WTC11 (cell line): ENCODE results near the gene CRELD1. TPM values are rescaled to one million over a fixed set of nuclear protein-coding genes. Genes with fewer than 3 reads are reported as not detected.
A peak's percentile ranks its signal among the peaks of the same experiment; 100 is the strongest.

ENCODE experiments used
- ATAC-seq: fragments of 200-7000 bp; cut with Tn5 transposase; 2 replicates; pipeline ENCODE4 v1.10.0; 2021; ENCODE audit warnings: mild to moderate bottlenecking, moderate library complexity
- CTCF ChIA-PET: fragments of 300-600 bp; sonication (Branson Sonifier 250); formaldehyde crosslinking; loops from one replicate; lab custom pipeline; 2021; ENCODE audit warnings: antibody characterized with exemption; lab: Charles Lee
- POLR2A ChIA-PET: fragments of 350-600 bp; sonication (Branson Sonifier 250); formaldehyde crosslinking; loops from one replicate; lab custom pipeline; 2021; ENCODE audit warnings: antibody characterized with exemption; lab: Charles Lee
- DNase-seq: peaks from one replicate; pipeline ENCODE4 v3.0.0; 2021; ENCODE audit warnings: low spot score
- H3K27ac Mint-ChIP-seq: 2 replicates; pipeline ENCODE4 v1.8.0; 2021; ENCODE audit warnings: mixed read lengths
- H3K27me3 Mint-ChIP-seq: 2 replicates; pipeline ENCODE4 v1.8.0; 2021; ENCODE audit warnings: low read depth, mild to moderate bottlenecking, moderate library complexity, mixed read lengths
- H3K36me3 Mint-ChIP-seq: 2 replicates; pipeline ENCODE4 v1.8.0; 2021; ENCODE audit warnings: mixed read lengths
- H3K4me1 Mint-ChIP-seq: 2 replicates; pipeline ENCODE4 v1.8.0; 2022; ENCODE audit warnings: mixed read lengths
- H3K4me3 Mint-ChIP-seq: 2 replicates; pipeline ENCODE4 v1.8.0; 2021; ENCODE audit warnings: mild to moderate bottlenecking, moderate library complexity, mixed read lengths
- H3K9me3 Mint-ChIP-seq: 2 replicates; pipeline ENCODE4 v1.8.0; 2021; ENCODE audit warnings: mixed read lengths
- AFF4 ChIP-seq: sonication (generic); formaldehyde crosslinking; IDR thresholded peaks from 2 replicates; pipeline ENCODE4 v1.8.1; 2023; ENCODE audit warnings: mild to moderate bottlenecking, missing genetic modification reagents, borderline replicate concordance
- ATF1 ChIP-seq: sonication (generic); formaldehyde crosslinking; IDR thresholded peaks from 2 replicates; pipeline ENCODE4 v1.8.1; 2023; ENCODE audit warnings: mild to moderate bottlenecking, moderate library complexity, missing genetic modification reagents
- ATF3 ChIP-seq: sonication (generic); formaldehyde crosslinking; conservative IDR thresholded peaks from 2 replicates; pipeline ENCODE4 v1.8.1; 2022; ENCODE audit warnings: mild to moderate bottlenecking, missing genetic modification reagents
- E2F1 ChIP-seq: sonication (generic); formaldehyde crosslinking; IDR thresholded peaks from 2 replicates; pipeline ENCODE4 v1.8.0; 2022; ENCODE audit warnings: mild to moderate bottlenecking, missing genetic modification reagents
- E2F4 ChIP-seq: sonication (generic); formaldehyde crosslinking; IDR thresholded peaks from 2 replicates; pipeline ENCODE4 v1.8.1; 2022; ENCODE audit warnings: low read depth, mild to moderate bottlenecking, moderate library complexity, missing genetic modification reagents, borderline replicate concordance
- ETV6 ChIP-seq: sonication (generic); formaldehyde crosslinking; IDR thresholded peaks from 2 replicates; pipeline ENCODE4 v1.8.1; 2022; ENCODE audit warnings: mild to moderate bottlenecking, missing genetic modification reagents
- IRF2 ChIP-seq: sonication (generic); formaldehyde crosslinking; IDR thresholded peaks from 2 replicates; pipeline ENCODE4 v1.8.0; 2022; ENCODE audit warnings: low read depth, missing genetic modification reagents, borderline replicate concordance
- RELA ChIP-seq: sonication (generic); formaldehyde crosslinking; IDR thresholded peaks from 2 replicates; pipeline ENCODE4 v1.8.1; 2022; ENCODE audit warnings: missing genetic modification reagents, mild to moderate bottlenecking, borderline replicate concordance
- SMAD4 ChIP-seq: sonication (generic); formaldehyde crosslinking; IDR thresholded peaks from 2 replicates; pipeline ENCODE4 v1.8.0; 2022; ENCODE audit warnings: mild to moderate bottlenecking, missing genetic modification reagents
- TEAD1 ChIP-seq: sonication (generic); formaldehyde crosslinking; IDR thresholded peaks from 2 replicates; pipeline ENCODE4 v1.8.0; 2022; ENCODE audit warnings: mild to moderate bottlenecking, missing genetic modification reagents
- TEAD4 ChIP-seq: sonication (generic); formaldehyde crosslinking; IDR thresholded peaks from 2 replicates; pipeline ENCODE4 v1.8.0; 2022; ENCODE audit warnings: mild to moderate bottlenecking, missing genetic modification reagents
- ZBTB21 ChIP-seq: sonication (generic); formaldehyde crosslinking; IDR thresholded peaks from 2 replicates; pipeline ENCODE4 v1.8.1; 2023; ENCODE audit warnings: mild to moderate bottlenecking, missing genetic modification reagents, borderline replicate concordance
- ZNF281 ChIP-seq: sonication (generic); formaldehyde crosslinking; IDR thresholded peaks from 2 replicates; pipeline ENCODE4 v1.8.0; 2023; ENCODE audit warnings: mild to moderate bottlenecking, missing genetic modification reagents
- ZNF317 ChIP-seq: sonication (generic); formaldehyde crosslinking; IDR thresholded peaks from 2 replicates; pipeline ENCODE4 v1.8.1; 2023; ENCODE audit warnings: low read depth, mild to moderate bottlenecking, moderate library complexity, missing genetic modification reagents, borderline replicate concordance
- ZNF671 ChIP-seq: fragments of 250-450 bp; sonication (Bioruptor Pico); IDR thresholded peaks from 2 replicates; pipeline ENCODE4 v1.8.0; 2021; ENCODE audit warnings: mild to moderate bottlenecking
- total RNA-seq: library from RNA; stranded (reverse); gene quantifications from 3 replicates; pipeline ENCODE4 v1.2.3, GENCODE V29; 2021

The CRELD1 gene
- total RNA-seq, 1 experiment from 2014 or later, result 18.8 TPM

GRCh38 chr3:9914011-9914410 is 19.6 kb upstream of the CRELD1 start:
- DNase-seq, result no peak
- no peak overlapping the region for H3K4me3 Mint-ChIP-seq
- H3K36me3 Mint-ChIP-seq, result no peaks in the 10 kb centered on the region
- no peak for ATAC-seq
- TF ChIP-seq TEAD1 (no peak), E2F1 (no peak), ZBTB21 (CRISPR knock-in tag) (no peak), ZNF317 (CRISPR knock-in tag) (no peak), ZNF671 (no peak), TEAD4 (CRISPR knock-in tag) (no peak), IRF2 (no peak), AFF4 (no peak), ATF3 (CRISPR knock-in tag) (no peak), E2F4 (CRISPR knock-in tag) (no peak), ETV6 (CRISPR knock-in tag) (no peak)
- H3K27ac Mint-ChIP-seq, result no peak overlapping the region
- H3K4me1 Mint-ChIP-seq, result peaks cover 18% of the 10 kb centered on the region
- CTCF ChIA-PET, result interaction anchor here (0.9 to 1.3 kb wide), 2 partner anchors 17 to 32 kb away, joined by 3 to 7 read pairs; no protein-coding TSS in a partner anchor
- H3K9me3 Mint-ChIP-seq, result no peaks in the 10 kb centered on the region
- H3K27me3 Mint-ChIP-seq, result peaks cover 3% of the 10 kb centered on the region; the same call in 1 of the 2 replicates
- POLR2A ChIA-PET, result interaction anchor here (1.2 to 3.0 kb wide), 2 partner anchors 12 to 19 kb away, joined by 3 to 16 read pairs; partner anchors contain the start of gene CRELD1

GRCh38 chr3:9914559-9915253 is 18.9 kb upstream of the CRELD1 start:
- H3K4me3 Mint-ChIP-seq, result peak overlapping the region; percentile 49
- DNase-seq (no peak), ATAC-seq (peak; percentile 53)
- no peaks in the 10 kb centered on the region for H3K36me3 Mint-ChIP-seq
- ChIA-PET CTCF (interaction anchor here (0.9 to 1.3 kb wide), 2 partner anchors 17 to 32 kb away, joined by 3 to 7 read pairs; no protein-coding TSS in a partner anchor), POLR2A (interaction anchor here (3.0 kb wide), 1 partner anchor 19 kb away, joined by 16 read pairs; the partner anchor contains the start of gene CRELD1)
- no peak overlapping the region for H3K27ac Mint-ChIP-seq
- H3K9me3 Mint-ChIP-seq, result no peaks in the 10 kb centered on the region
- peaks cover 18% of the 10 kb centered on the region for H3K4me1 Mint-ChIP-seq
- H3K27me3 Mint-ChIP-seq, result peaks cover 3% of the 10 kb centered on the region; the same call in 1 of the 2 replicates
- TF ChIP-seq RELA (no peak), ZNF281 (CRISPR knock-in tag) (0 out of 2 replicates have a peak, but pooled peaks have one; percentile 35), SMAD4 (CRISPR knock-in tag) (0 out of 2 replicates have a peak, but pooled peaks have one; percentile 10), ATF1 (0 out of 2 replicates have a peak, but pooled peaks have one; percentile 2)
